Amniotic stem cell (primary cell): ENCODE data around the gene CNTNAP2.
"Not testable (repeated sequence)": the region's sequence is repeated elsewhere in the genome, so short reads cannot be mapped to it uniquely, and the experiment has no call there.

Source experiments
- DNase-seq: peaks from one replicate; lab custom pipeline; 2025; lab: John Stamatoyannopoulos, UW

Gene CNTNAP2

DNA sequence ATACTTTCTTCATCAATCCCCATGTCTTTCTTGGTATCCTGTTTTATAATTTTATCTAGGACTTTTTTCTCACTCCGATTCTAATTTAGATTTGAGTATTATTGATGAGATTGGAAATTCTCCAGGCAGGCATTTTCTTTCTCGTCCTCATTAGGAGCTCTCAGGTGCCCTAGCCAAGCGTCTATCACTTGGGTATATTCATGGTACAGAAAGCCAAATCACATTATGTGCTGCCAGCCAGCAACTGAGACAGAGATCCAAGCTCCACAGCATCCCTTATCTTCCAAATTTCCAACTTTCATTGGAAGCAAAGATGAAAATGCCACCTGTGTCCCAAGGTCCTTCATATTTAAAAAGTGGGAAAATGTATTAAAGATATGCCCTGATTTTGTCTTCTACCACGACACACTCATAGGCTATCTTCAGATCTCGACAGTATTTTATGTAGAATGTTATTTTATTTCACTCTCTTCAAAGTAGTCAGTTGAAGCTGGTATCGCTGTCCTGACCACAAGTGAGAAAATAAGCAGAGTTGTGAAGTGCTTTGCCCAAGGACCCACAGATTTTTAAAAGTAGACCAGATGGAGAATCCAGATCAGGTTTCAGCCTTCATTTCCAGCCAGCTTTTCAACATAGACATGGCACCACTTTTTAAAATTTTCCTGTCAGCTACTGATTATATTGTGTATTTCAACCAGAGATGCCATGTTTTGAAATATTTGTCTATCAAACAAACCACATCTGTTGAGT is 773.4 kb downstream of the CNTNAP2 start:
- DNase-seq: no peak

DNA sequence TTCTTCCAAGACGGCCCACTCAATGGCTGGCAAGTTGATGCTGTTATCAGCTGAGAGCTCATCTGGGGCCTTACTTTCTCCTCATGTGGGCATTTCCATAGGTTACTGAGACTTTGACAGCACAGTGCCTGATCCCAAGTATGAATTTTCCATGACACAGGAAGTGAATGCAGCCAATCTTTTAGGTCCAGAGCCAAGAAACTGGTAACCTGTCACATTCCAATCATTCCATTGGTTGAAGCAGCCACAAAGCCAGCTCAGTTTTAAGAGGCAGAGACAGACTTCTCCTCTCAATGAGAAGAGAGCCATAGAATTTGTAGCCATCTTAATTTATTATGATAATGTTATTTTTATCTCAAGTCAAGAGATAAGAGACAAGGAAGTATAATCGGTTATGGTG is 775.5 kb downstream of the CNTNAP2 start:
- no peak for DNase-seq

DNA sequence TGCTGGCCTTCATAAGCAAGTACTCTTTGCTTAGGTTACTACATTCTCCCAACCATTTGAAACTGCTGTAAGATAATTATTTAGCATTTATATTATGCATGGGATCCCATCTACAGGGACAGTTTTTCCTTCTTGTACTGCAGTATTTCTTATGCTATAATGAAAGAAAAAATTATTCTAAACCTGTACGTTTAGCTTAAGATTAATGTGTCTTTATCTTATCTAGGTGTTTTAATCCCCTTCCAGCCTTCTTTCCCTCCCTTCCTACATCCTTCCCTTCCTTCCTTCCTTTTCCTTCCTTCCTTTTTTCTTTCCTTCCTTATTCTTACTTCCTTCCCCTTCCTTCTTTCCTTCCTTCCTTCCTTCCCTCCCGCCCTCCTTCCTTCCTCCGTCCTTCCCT is 778.3 kb downstream of the CNTNAP2 start:
- no peak for DNase-seq

DNA sequence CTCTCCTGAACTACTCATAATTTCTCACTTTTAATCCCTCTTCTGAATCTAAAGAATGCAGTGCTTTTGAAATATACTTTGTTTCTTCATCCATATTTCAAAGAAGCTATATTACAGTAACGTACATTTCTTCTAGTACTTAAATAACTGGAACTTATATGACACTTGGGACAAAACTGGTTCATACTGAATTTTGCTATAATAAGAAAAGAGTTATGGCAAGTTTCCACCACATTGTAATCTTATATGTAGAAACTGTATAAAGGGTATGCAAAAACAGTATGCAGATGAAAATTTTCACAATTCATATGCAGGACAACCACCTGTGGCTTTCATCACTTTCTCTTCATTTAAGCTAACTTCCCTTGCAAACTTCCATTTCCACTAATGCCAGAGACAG is 785.7 kb downstream of the CNTNAP2 start:
- no peak for DNase-seq

DNA sequence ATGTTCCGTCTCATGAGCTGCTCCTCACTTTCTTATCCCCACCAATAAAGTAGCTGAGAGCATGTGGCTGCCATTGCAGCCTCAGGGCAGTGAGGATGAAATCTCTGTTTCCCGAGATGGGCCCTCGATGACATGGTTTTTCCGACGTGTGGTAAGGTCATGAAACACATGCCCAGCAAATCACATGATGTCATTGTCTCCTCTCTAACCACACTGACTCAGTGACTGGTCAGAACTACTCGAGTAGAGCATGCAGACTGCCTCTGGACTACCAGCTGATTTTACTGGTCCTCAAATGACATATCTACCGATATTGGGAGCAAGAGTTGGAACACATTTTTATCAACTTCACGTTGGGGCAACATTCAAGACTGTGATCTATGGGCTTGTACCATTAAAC is 786.1 kb downstream of the CNTNAP2 start:
- DNase-seq: no peak

DNA sequence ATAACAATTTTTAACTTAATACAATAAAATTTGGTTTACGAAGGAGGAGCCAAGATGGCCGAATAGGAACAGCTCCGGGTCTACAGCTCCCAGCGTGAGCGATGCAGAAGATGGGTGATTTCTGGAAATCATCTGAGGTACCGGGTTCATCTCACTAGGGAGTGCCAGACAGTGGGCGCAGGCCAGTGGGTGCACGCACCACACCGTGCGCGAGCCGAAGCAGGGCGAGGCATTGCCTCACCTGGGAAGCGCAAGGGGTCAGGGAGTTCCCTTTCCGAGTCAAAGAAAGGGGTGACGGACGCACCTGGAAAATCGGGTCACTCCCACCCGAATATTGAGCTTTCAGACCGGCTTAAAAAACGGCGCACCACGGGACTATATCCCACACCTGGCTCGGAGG is 789.1 kb downstream of the CNTNAP2 start:
- not testable (repeated sequence) for DNase-seq

DNA sequence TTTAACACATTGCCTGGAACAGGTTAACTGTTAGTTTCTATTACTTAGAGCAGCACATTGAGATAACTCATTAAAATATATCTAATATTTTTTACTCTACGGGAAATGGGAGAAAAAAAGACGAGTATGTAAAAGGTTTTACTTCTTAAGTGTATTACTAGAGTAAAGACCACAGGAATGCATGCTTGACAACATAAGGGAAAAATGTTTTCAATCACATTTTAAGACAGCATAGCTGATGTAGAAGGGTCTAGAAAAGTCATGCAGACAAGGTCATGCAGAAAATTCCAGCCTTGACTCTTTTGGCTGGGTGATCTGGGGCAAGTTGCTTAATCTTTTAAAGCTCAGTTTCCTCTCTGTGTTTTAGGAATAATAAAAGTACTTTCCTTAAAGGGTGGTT is 806.2 kb downstream of the CNTNAP2 start:
- DNase-seq: no peak

DNA sequence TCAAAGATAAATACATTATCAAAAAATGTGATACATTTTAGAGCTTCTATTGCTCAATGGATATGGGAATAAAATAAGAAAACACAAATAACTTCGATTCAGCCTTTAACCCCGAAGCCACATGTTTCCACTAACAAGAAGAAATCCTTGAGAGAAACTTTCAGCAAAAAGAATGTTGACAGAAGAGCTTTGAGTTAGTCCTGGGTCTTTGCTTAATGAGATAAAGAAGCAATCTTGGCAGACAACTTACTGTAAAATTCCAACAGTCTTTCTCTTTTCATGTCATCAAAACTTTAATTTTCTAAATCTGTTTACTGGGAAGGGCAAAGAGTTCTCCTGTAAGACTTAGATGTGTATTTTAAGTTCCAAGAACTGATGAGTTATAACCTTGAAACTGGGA is 810.2 kb downstream of the CNTNAP2 start:
- no peak for DNase-seq

DNA sequence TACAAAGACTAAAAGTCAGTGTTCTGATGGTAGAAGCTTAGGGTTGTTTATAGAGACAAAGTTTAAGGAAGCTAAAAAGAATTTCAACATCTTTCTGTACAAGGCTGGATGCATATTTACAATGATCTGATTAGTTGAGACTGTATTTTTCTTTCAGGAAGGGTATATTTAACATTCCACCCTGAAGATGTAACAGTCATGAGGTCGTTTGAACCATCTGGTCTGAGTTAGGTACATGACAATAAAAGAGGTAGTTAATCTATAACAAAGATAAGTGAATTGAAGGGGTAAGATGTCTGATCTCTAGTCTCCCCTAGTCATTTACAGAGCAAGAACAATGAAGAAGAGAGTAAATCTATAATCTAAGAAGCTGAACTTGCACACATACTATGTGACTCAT is 821.2 kb downstream of the CNTNAP2 start:
- no peak for DNase-seq

DNA sequence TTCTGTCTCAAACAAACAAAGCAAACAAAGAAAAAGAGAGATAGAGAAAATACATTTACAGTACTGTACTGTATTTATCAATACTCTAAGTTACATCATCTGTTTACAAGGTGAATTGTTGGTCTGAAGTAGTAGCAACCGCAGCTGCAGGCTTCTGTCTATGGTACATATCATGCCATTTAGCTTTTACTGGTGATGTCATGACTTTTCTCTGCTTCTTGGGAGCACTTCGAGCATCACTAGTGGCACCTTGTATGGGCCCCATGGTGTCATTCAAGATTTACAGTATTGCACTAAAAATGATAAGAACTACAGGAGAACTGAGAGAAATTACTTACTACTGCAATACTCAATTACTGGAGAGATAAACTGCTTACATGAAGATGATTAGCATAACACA is 826.9 kb downstream of the CNTNAP2 start:
- DNase-seq: no peak

DNA sequence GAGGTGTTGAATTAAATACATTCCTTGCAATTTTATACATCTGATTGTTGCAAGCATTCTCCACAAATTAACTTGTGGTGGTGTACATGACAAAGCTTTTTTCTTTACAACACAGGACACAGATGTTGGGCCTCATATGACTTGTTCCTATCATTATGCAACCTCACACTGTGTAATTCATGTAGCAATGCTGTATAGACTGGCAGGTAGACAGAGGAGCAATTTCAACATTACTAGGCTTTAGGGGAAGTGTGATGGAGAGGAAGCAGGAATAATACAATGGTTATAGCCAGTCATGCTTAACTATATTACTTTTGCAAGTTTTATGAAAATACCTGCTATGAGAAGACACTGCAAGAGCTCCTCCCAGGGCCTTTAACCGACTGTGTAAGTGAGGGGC is 832.1 kb downstream of the CNTNAP2 start:
- no peak for DNase-seq

DNA sequence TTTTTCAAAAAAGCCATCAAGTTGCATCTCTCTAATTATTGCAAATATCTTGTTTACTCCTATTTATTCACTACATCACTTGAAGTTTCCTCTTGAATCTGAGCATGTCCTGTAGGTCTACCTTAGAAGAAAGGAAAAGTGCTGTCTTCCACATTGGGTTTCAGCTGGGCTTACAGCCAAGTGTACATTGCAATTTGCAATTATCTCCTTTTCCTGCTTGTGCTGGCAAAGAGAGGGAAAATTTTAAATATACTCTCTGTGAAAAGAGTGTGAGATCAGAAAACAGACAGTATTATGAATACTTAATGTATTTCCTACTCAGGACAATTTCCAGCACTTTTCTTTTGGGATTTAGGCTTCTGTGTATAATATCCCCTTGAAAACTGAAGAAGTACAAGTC is 839.7 kb downstream of the CNTNAP2 start:
- DNase-seq: no peak

DNA sequence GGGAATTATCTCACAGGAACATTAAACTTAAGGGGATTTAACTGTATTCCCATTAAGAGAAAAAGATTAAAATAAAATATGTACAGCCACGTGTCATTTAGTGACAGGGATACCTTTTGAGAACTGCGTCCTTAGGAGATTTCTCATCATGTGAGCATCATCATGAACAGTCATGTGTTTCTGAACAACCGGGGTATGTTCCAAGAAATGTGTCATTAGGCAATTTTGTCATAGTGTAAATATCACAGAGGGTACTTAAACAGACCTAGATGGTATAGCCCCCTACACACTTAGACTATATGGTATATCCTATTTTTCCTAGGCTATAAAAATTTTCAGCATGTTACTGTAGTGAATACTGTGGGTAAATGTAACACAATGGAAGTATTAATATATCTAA is 840.3 kb downstream of the CNTNAP2 start:
- no peak for DNase-seq

DNA sequence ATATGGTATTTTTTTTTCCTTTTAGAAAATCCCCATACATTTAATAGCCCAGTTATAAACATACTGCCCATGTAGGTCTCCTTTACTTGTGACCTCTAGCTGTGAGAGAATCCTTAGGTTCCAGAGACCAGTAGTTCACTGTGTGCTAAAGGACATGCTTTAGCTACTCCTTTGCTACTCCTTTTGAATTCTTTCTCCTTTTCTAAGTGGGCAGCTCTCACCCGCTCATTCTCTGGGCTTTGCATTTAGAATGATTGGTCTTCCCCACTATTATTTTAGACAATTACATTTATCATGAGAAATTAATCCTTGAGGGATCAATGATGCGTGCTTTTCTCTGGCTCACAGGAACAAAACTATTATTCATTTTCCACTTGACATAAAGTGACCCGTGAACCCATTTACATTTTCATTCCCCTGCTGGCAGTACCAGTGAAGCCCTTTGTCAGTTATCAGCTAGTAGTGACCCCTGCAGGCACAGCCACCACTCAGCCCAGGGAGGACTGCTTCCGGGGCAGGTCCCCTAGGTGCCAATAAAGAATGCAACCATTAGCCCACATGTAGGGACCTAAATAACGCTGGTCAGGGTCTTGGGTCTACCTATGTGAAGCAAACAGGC is 844.3 kb downstream of the CNTNAP2 start:
- DNase-seq: no peak

DNA sequence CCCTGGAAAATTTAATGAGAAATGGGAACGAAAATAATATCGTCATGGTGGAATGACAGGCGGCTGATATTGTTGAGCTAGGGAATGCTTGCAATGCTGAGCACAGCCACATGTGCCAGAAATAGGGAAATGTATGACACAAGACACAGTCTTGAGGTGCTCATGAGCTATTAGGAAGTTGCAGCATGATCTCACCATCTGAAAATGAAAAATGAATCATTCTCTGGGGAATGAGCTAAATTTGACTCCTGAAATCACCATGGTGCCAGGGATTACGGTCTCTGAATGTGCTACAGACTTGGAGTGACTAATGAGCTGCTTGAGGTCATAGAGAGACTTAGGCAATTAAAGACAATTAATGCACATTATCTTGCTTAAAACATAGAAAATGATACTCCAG is 845.0 kb downstream of the CNTNAP2 start:
- DNase-seq: peak; percentile 81

DNA sequence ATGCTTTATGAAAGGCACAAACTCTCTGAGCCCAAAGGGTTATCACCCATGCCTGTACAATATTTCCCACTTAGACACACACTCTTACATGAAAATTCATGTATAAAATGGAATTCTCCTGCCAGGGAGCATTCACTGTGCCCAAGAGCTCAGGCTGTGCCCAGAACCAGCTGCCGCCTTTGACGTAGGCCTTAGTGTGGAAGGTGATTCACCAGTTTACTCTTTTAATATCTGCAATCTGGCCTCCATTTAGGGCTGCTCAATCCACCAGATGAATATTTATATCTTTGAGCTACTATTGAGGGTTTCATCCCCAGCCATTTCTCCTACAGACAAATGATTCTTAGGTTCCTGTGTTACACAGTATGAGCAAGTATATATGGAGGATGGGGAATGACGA is 849.7 kb downstream of the CNTNAP2 start:
- DNase-seq: no peak

DNA sequence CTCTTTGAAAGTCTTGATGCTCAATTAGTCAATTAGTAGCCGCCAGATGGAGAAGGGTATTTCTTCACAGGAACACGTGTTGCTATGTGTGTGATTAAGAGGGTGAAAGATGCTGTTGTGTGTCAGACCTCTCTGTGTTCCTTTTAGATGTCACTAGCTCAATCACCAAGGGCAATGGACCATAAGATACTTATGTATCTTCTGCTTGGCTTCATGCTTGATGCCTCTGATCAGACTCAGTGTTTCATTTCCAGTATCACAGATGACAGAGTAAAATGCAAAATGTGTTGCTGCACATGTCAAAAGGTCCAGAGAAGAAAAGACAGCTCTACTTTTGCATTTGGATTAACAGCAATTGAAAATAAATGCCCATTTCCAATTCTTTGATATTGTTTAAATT is 865.9 kb downstream of the CNTNAP2 start:
- DNase-seq: no peak

DNA sequence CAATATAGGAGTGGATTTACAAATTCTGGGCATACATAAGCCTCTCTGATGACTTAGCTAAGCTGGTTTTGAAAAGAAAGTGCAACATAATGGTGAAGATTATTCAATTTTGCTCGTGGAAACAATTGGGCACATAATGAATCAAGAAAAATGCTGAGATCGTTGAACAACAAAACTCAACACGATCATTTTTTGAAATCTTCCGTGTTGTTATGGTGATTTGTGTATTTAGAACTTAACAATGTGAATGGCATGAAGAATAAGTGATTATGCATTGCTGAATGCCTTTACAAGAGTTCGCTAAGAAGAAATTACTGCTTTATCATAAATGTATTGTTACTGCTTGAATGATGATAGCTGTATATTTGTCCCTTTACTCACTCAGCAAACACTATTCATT is 875.0 kb downstream of the CNTNAP2 start:
- DNase-seq: no peak

DNA sequence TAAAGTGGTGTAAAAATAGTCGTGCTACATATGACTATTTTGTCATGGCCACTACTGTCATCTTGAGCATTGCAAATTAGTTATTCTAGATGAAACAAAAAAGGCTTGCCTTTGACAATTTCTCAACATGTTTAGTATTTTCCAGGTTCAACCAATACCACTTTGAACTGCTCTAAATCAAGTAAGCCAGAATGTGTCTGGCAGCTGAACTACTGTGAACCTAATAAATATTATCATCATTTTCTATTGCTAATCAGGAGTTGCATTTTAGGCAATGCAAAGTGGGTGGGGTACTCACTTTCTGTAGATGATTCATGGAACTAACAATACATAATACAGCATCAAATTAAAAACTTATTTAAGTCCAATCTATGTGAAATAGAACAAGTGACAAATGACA is 877.2 kb downstream of the CNTNAP2 start:
- no peak for DNase-seq

DNA sequence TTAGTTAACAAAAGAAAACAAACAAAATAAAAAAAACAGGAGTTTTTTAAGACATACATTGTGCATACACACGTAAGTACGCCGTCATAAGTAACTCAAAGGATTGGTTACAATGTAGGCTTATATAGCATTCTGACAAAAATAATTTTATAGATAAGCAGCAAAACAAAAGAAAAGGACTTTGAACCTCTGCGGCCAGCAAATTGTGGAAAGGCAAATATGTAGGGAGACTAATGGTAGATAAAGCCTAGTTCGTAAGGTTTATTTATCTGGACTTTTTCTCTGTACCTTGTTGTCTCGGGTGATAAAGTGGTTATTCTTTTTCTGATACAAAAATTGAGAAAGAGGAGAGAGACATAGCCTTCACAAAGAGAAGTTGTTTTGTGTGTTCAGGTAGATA is 891.9 kb downstream of the CNTNAP2 start:
- DNase-seq: no peak

DNA sequence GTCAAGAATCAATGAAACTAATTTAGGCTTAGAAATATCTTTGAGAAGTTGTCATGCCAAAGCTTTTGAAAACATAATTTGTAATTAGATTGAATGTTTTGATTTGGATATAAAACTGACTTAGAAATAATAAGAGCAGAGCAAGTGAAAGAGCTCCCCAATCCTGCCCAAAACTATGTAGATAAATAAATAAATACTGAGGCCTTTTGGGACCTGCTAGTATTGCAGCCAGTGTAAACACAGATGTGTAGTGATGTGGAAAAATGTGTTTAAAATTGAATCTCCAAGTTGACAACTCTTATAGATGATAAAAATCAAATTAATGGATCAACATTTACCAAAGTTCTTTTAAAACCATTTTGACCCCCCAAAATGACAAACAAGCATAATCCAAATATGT is 896.1 kb downstream of the CNTNAP2 start:
- no peak for DNase-seq

DNA sequence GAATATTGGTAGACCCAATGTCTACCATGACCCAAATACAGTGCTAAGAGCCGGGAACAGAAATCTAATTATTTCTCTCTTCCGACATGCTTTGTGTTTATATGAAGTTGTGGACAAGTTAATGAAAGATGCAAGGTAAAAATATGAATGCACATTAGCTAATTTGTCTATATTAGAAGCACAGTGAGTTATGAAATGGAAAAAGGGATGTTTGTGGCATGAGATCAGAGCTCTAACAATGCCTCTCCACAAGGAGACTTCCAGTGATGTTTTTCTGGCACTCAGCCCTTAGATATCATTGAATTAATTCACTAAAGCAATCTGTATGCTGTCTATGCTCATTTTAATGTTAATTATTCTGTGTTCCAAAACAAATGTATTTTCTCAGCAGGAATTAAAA is 897.2 kb downstream of the CNTNAP2 start:
- DNase-seq: no peak

DNA sequence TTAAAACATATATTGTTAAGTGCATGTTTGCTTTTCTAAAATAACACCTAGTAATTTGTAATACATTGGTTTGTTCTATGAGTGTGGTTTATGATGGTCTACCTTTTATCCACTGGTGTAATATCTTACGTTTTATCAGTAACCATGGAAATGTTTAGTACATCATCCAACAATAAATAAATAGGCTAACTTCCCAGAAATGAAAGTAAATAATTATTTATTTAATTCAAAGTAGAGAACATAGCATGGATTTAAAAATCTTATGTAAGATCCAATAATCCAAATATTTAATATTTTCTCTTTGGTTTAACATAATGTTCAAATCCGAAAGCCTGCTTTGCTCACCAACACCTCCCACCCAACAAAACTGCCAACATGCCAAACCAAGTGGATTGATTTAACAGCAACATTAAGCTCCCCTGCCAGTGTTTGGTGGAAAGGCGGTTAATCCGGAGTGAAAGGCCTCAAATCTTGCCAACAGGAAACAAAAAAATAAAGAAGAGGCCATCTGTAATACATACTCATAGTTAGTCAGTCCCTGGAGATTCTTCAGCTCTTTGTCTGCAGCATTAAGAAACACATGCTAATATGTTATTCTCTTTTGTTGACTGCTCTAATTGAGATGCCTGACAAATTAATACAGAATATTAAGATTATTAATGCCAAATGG is 897.8 kb downstream of the CNTNAP2 start:
- no peak for DNase-seq

DNA sequence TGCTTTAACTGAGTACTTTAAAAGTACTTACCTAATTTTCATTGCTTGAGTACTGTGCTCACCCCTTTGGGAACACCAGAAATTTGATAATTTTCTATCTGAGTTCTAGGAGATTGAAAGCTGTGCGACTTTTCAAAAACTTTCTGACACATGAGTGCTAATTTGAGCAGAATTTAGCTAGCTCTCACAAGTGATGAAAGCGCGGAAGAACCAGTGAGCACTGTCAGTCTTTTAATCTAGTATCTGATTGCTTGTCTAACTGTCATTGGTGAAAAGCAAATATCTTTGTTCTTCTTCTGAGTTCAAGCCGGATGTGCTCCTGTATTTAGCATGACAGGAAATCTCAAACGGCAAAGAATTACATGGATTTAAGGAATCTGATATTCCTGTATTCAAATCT is 899.4 kb downstream of the CNTNAP2 start:
- DNase-seq: no peak
